ENCODE results near the gene FARSA. TPM values are rescaled to one million over a fixed set of nuclear protein-coding genes. Genes with fewer than 3 reads are reported as not detected.

Gene FARSA
- total RNA-seq, 1 donor from 2014 or later = 54.5 TPM

GRCh38 chr19:12935071-12935470 lies 1.6 kb upstream of the FARSA start:
- H3K27me3 Mint-ChIP-seq (ENCODE audit: low read depth) = no peaks in the 10 kb centered on the region
- peaks cover 34% of the 10 kb centered on the region for H3K4me1 Mint-ChIP-seq
- DNase-seq (ENCODE audit: low spot score in 2 of 2, unreplicated experiment in 2 of 2) = no peak
- no peak for TF ChIP-seq CTCF (IDR thresholded peaks at IDR 0.05; ENCODE audit: unreplicated experiment)
- H3K27ac Mint-ChIP-seq = no peak overlapping the region
- no peaks in the 10 kb centered on the region for H3K9me3 Mint-ChIP-seq
- peaks cover 8% of the 10 kb centered on the region for H3K36me3 Mint-ChIP-seq
- peak overlapping the region; percentile 34 for H3K4me3 Mint-ChIP-seq

GRCh38 chr19:12932392-12933286 lies 872 bp downstream of the FARSA start:
- peak overlapping the region; percentile 89 for H3K4me3 Mint-ChIP-seq
- peaks cover 20% of the 10 kb centered on the region for H3K4me1 Mint-ChIP-seq
- no peaks in the 10 kb centered on the region for H3K9me3 Mint-ChIP-seq
- peak overlapping the region; percentile 84 for H3K27ac Mint-ChIP-seq
- H3K36me3 Mint-ChIP-seq = peaks cover 10% of the 10 kb centered on the region
- no peak for TF ChIP-seq CTCF (IDR thresholded peaks at IDR 0.05; ENCODE audit: unreplicated experiment)
- no peak for DNase-seq (ENCODE audit: low spot score in 2 of 2, unreplicated experiment in 2 of 2)
- no peaks in the 10 kb centered on the region for H3K27me3 Mint-ChIP-seq (ENCODE audit: low read depth)

- no peak overlapping the region for H3K4me3 Mint-ChIP-seq
- no peaks in the 10 kb centered on the region for H3K9me3 Mint-ChIP-seq
- H3K27me3 Mint-ChIP-seq (ENCODE audit: low read depth) = no peaks in the 10 kb centered on the region
- TF ChIP-seq CTCF (IDR thresholded peaks at IDR 0.05; ENCODE audit: unreplicated experiment) = no peak
- peaks cover 17% of the 10 kb centered on the region for H3K36me3 Mint-ChIP-seq
- peaks cover 15% of the 10 kb centered on the region for H3K4me1 Mint-ChIP-seq
- DNase-seq (ENCODE audit: low spot score in 2 of 2, unreplicated experiment in 2 of 2) = no peak
- H3K27ac Mint-ChIP-seq = no peak overlapping the region
These were observed 3.4 kb downstream of the FARSA start for GRCh38 chr19:12930002-12930645.

- Mint-ChIP-seq H3K4me3 (no peak overlapping the region), H3K27ac (no peak overlapping the region), H3K36me3 (peaks cover 36% of the 10 kb centered on the region), H3K9me3 (no peaks in the 10 kb centered on the region), H3K4me1 (peaks cover 3% of the 10 kb centered on the region), H3K27me3 (ENCODE audit: low read depth) (no peaks in the 10 kb centered on the region)
- no peak for TF ChIP-seq CTCF (IDR thresholded peaks at IDR 0.05; ENCODE audit: unreplicated experiment)
- DNase-seq (ENCODE audit: low spot score in 2 of 2, unreplicated experiment in 2 of 2) = no peak
These were observed 8.7 kb downstream of the FARSA start for GRCh38 chr19:12924621-12925310.

GRCh38 chr19:12922959-12923358 lies 10.6 kb downstream of the FARSA start:
- Mint-ChIP-seq H3K27me3 (ENCODE audit: low read depth) (no peaks in the 10 kb centered on the region), H3K4me3 (no peak overlapping the region), H3K36me3 (peaks cover 27% of the 10 kb centered on the region), H3K4me1 (peaks cover 10% of the 10 kb centered on the region), H3K27ac (no peak overlapping the region), H3K9me3 (no peaks in the 10 kb centered on the region)
- TF ChIP-seq CTCF (IDR thresholded peaks at IDR 0.05; ENCODE audit: unreplicated experiment) = no peak
- no peak for DNase-seq (ENCODE audit: low spot score in 2 of 2, unreplicated experiment in 2 of 2)

All from mesothelial cell of epicardium (in vitro differentiated cells).